Peyer's patch (tissue), 4 donors: ENCODE data around the gene NETO2.

ENCODE experiments used
- POLR2A ChIP-seq, 2 donors: fragments of 450-650 bp; IDR thresholded peaks; one replicate each; pipeline ENCODE4 v1.5.1; 2017; ENCODE audit warnings: antibody characterized with exemption in 2 of 2, mild to moderate bottlenecking in 2 of 2, moderate library complexity in 2 of 2
- TF ChIP-seq, protein P1 (sequence below), 6 experiments: fragments of 450-650 bp in 4 of 6; fragments of 200-600 bp in 2 of 6; sonication (generic) in 1 of 6; IDR thresholded peaks; one replicate each; pipeline ENCODE4 v1.5.1; 2017 to 2019; ENCODE audit warnings: antibody characterized with exemption in 6 of 6, mild to moderate bottlenecking in 3 of 6, moderate library complexity in 1 of 6

- TF ChIP-seq POLR2A (IDR thresholded peaks at IDR 0.05): no peak
- TF ChIP-seq, protein P1, sequence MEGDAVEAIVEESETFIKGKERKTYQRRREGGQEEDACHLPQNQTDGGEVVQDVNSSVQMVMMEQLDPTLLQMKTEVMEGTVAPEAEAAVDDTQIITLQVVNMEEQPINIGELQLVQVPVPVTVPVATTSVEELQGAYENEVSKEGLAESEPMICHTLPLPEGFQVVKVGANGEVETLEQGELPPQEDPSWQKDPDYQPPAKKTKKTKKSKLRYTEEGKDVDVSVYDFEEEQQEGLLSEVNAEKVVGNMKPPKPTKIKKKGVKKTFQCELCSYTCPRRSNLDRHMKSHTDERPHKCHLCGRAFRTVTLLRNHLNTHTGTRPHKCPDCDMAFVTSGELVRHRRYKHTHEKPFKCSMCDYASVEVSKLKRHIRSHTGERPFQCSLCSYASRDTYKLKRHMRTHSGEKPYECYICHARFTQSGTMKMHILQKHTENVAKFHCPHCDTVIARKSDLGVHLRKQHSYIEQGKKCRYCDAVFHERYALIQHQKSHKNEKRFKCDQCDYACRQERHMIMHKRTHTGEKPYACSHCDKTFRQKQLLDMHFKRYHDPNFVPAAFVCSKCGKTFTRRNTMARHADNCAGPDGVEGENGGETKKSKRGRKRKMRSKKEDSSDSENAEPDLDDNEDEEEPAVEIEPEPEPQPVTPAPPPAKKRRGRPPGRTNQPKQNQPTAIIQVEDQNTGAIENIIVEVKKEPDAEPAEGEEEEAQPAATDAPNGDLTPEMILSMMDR (IDR thresholded peaks at IDR 0.05): no peak
These were observed 38.6 kb upstream of the NETO2 start for GRCh38 chr16:47182318-47182717.
